ENCODE data around the gene SENP2. TPM values are rescaled to one million over a fixed set of nuclear protein-coding genes. Genes with fewer than 3 reads are reported as not detected.
"Not testable (repeated sequence)": the region's sequence is repeated elsewhere in the genome, so short reads cannot be mapped to it uniquely, and the experiment has no call there.

The SENP2 gene
- total RNA-seq, 1 experiment from 2014 or later: 46.4 TPM

GRCh38 chr3:185572183-185572582, 13.9 kb upstream of the SENP2 start:
- DNase-seq (no peak), ATAC-seq (no peak)
- Histone ChIP-seq H3K4me3 (ENCODE audit: low read length) (no peak overlapping the region), H3K9ac (ENCODE audit: low read length) (no peak overlapping the region), H3K36me3 (ENCODE audit: low read depth, low read length) (no peaks in the 10 kb centered on the region), H2AFZ (ENCODE audit: low read length) (no peak overlapping the region), H3F3A (ENCODE audit: low read length, unreplicated experiment) (no peaks in the 10 kb centered on the region), H3K27ac (ENCODE audit: low read length) (no peak overlapping the region), H3K79me2 (ENCODE audit: low read length) (no peaks in the 10 kb centered on the region), H3K9me3 (ENCODE audit: low read length) (no peaks in the 10 kb centered on the region), H4K20me1 (ENCODE audit: low read length) (no peaks in the 10 kb centered on the region), H3K4me2 (ENCODE audit: low read length) (no peak overlapping the region), H3K27me3 (ENCODE audit: low read length) (no peaks in the 10 kb centered on the region), H3K4me1 (ENCODE audit: insufficient read depth, low read length) (no peaks in the 10 kb centered on the region), H3K9me2 (replicated peaks; ENCODE audit: low read length) (no peaks in the 10 kb centered on the region)
- TF ChIP-seq EZH2 (IDR thresholded peaks at IDR 0.05; ENCODE audit: low read length, unreplicated experiment): no peak
- no peak for TF ChIP-seq EZH2phosphoT487 (IDR thresholded peaks at IDR 0.05; ENCODE audit: borderline replicate concordance, low read length)
- TF ChIP-seq CTCF (conservative IDR thresholded peaks at IDR 0.05; ENCODE audit: low read depth, low read length): no peak
- intact Hi-C loops (cut with micrococcal nuclease): no loop called here
- POLR2A ChIA-PET (ENCODE audit: unreplicated experiment): interaction anchor here (0.7 kb wide), 1 partner anchor 14 kb away, joined by 3 read pairs; no protein-coding TSS in a partner anchor
- CTCF ChIA-PET: no interaction called here
- no TSS peak for BruUV-seq (replicated peaks)

GRCh38 chr3:185575108-185575869, 10.8 kb upstream of the SENP2 start:
- peak; percentile 98 for ATAC-seq
- not testable (repeated sequence) for H3K27ac ChIP-seq (ENCODE audit: low read length); H3K9me2 ChIP-seq (replicated peaks; ENCODE audit: low read length); H4K20me1 ChIP-seq (ENCODE audit: low read length); H3K79me2 ChIP-seq (ENCODE audit: low read length); H3K9ac ChIP-seq (ENCODE audit: low read length); H3K9me3 ChIP-seq (ENCODE audit: low read length); H3K4me1 ChIP-seq (ENCODE audit: insufficient read depth, low read length); H3K27me3 ChIP-seq (ENCODE audit: low read length); BruUV-seq (replicated peaks); H3K36me3 ChIP-seq (ENCODE audit: low read depth, low read length); H3F3A ChIP-seq (ENCODE audit: low read length, unreplicated experiment); H3K4me3 ChIP-seq (ENCODE audit: low read length)
- ChIA-PET POLR2A (ENCODE audit: unreplicated experiment) (interaction anchor here (0.6 kb wide), 2 partner anchors 9 to 15 kb away, joined by 3 to 6 read pairs; no protein-coding TSS in a partner anchor), CTCF (interaction anchor here (0.6 to 2.1 kb wide), 5 partner anchors 11 to 165 kb away, joined by 3 to 12 read pairs (median 4); partner anchors contain the start of gene SENP2)
- H3K4me2 ChIP-seq (ENCODE audit: low read length): peak overlapping the region; percentile 47
- peak overlapping the region; percentile 56 for H2AFZ ChIP-seq (ENCODE audit: low read length)
- peak; percentile 90 for DNase-seq
- TF ChIP-seq CTCF (conservative IDR thresholded peaks at IDR 0.05; ENCODE audit: low read depth, low read length): peak; percentile 65
- intact Hi-C loops (cut with micrococcal nuclease): loop anchor here (5.0 kb wide), 2 partner anchors 78 to 113 kb away; partner anchors contain the start of gene TMEM41A

- Histone ChIP-seq H3K9me2 (replicated peaks; ENCODE audit: low read length) (no peaks in the 10 kb centered on the region), H3K27me3 (ENCODE audit: low read length) (no peaks in the 10 kb centered on the region), H3K4me1 (ENCODE audit: insufficient read depth, low read length) (peaks cover 10% of the 10 kb centered on the region), H3F3A (ENCODE audit: low read length, unreplicated experiment) (no peaks in the 10 kb centered on the region), H3K36me3 (ENCODE audit: low read depth, low read length) (no peaks in the 10 kb centered on the region), H3K4me2 (ENCODE audit: low read length) (no peak overlapping the region), H2AFZ (ENCODE audit: low read length) (no peak overlapping the region), H4K20me1 (ENCODE audit: low read length) (no peaks in the 10 kb centered on the region), H3K27ac (ENCODE audit: low read length) (no peak overlapping the region), H3K79me2 (ENCODE audit: low read length) (peaks cover 10% of the 10 kb centered on the region), H3K9ac (ENCODE audit: low read length) (no peak overlapping the region), H3K9me3 (ENCODE audit: low read length) (no peaks in the 10 kb centered on the region), H3K4me3 (ENCODE audit: low read length) (no peak overlapping the region)
- ATAC-seq (no peak), DNase-seq (no peak)
- intact Hi-C loops (cut with micrococcal nuclease): no loop called here
- no TSS peak for BruUV-seq (replicated peaks)
- POLR2A ChIA-PET (ENCODE audit: unreplicated experiment): no interaction called here
- CTCF ChIA-PET: no interaction called here
- no peak for TF ChIP-seq CTCF (conservative IDR thresholded peaks at IDR 0.05; ENCODE audit: low read depth, low read length)
- no peak for TF ChIP-seq EZH2phosphoT487 (IDR thresholded peaks at IDR 0.05; ENCODE audit: borderline replicate concordance, low read length)
- TF ChIP-seq EZH2 (IDR thresholded peaks at IDR 0.05; ENCODE audit: low read length, unreplicated experiment): no peak
Measured at GRCh38 chr3:185582236-185582635, 3.9 kb upstream of the SENP2 start.

All from PC-3 (cell line).